CD8-positive, alpha-beta memory T cell (primary cell): ENCODE data around the gene CYP46A1. TPM values are rescaled to one million over a fixed set of nuclear protein-coding genes. Genes with fewer than 3 reads are reported as not detected.
A peak's percentile ranks its signal among the peaks of the same experiment; 100 is the strongest.
"Not testable (repeated sequence)": the region's sequence is repeated elsewhere in the genome, so short reads cannot be mapped to it uniquely, and the experiment has no call there.

Experiments used
- CTCF ChIA-PET: fragments of 350-600 bp; sonication (Branson Sonifier 250); formaldehyde crosslinking; loops from one replicate; lab custom pipeline; 2021; ENCODE audit warnings: antibody characterized with exemption; lab: Charles Lee
- POLR2A ChIA-PET: fragments of 350-600 bp; sonication (Branson Sonifier 250); formaldehyde crosslinking; loops from one replicate; lab custom pipeline; 2021; ENCODE audit warnings: antibody characterized with exemption; lab: Charles Lee
- DNase-seq, 5 donors: peaks; one replicate each; pipeline versions ENCODE4 v3.0.0 to v3.0.0-alpha.2; 2020 to 2022; ENCODE audit warnings: mixed read lengths in 1 of 5
- H3K27ac ChIP-seq: one replicate; pipeline ENCODE4 v1.7.0; 2013; ENCODE audit warnings: low read depth, mild to moderate bottlenecking, low read length, moderate library complexity
- H3K27me3 ChIP-seq: 2 replicates; pipeline ENCODE4 v1.7.0; 2013; ENCODE audit warnings: low read length, mild to moderate bottlenecking; ENCODE audit not compliant: insufficient read depth, poor library complexity, severe bottlenecking
- H3K36me3 ChIP-seq: 2 replicates; pipeline ENCODE4 v1.7.0; 2013; ENCODE audit warnings: mild to moderate bottlenecking, low read length, moderate library complexity; ENCODE audit not compliant: insufficient read depth
- H3K4me1 ChIP-seq: 2 replicates; pipeline ENCODE4 v1.7.0; 2013; ENCODE audit warnings: mild to moderate bottlenecking, low read length, moderate library complexity; ENCODE audit not compliant: insufficient read depth
- H3K4me3 ChIP-seq: 2 replicates; pipeline ENCODE4 v1.7.0; 2013; ENCODE audit warnings: mild to moderate bottlenecking, low read length
- H3K9me3 ChIP-seq: 2 replicates; pipeline ENCODE4 v1.7.0; 2013; ENCODE audit warnings: mild to moderate bottlenecking, low read length
- H3K27ac Mint-ChIP-seq, 8 donors: one replicate each; pipeline ENCODE4 v1.8.0; 2020 to 2021; ENCODE audit warnings: mixed read lengths in 8 of 8, mild to moderate bottlenecking in 6 of 8, inconsistent platforms in 3 of 8, moderate library complexity in 3 of 8
- H3K27me3 Mint-ChIP-seq, 2 donors: one replicate each; pipeline ENCODE4 v1.8.0; 2020 to 2021; ENCODE audit warnings: mixed read lengths in 2 of 2, mild to moderate bottlenecking in 1 of 2, moderate library complexity in 1 of 2
- H3K36me3 Mint-ChIP-seq, 3 donors: one replicate each; pipeline ENCODE4 v1.8.0; 2020 to 2021; ENCODE audit warnings: mixed read lengths in 3 of 3, inconsistent platforms in 1 of 3, mild to moderate bottlenecking in 1 of 3
- H3K4me1 Mint-ChIP-seq, 3 donors: one replicate each; pipeline ENCODE4 v1.8.0; 2020 to 2021; ENCODE audit warnings: mixed read lengths in 3 of 3, inconsistent platforms in 1 of 3, mild to moderate bottlenecking in 1 of 3
- H3K4me3 Mint-ChIP-seq, 7 donors: one replicate each; pipeline ENCODE4 v1.8.0; 2020 to 2021; ENCODE audit warnings: mixed read lengths in 7 of 7, mild to moderate bottlenecking in 6 of 7, moderate library complexity in 4 of 7, inconsistent platforms in 2 of 7
- H3K9me3 Mint-ChIP-seq, 5 donors: one replicate each; pipeline ENCODE4 v1.8.0; 2020 to 2022; ENCODE audit warnings: mixed read lengths in 5 of 5, mild to moderate bottlenecking in 3 of 5, moderate library complexity in 2 of 5, inconsistent platforms in 1 of 5
- polyA plus RNA-seq: library from polyadenylated mRNA; unstranded; fragments of 300-500 nt; fragmentation: Illumina TruSeq; gene quantifications from one replicate; pipeline ENCODE4 v1.2.3, GENCODE V29; 2021
- total RNA-seq, 2 experiments: library from RNA; stranded (reverse); gene quantifications; one replicate each; pipeline ENCODE4 v1.2.3, GENCODE V29; 2021

Gene CYP46A1
- total and polyA plus RNA-seq, 3 experiments from 2014 or later = 0.07 to 0.20 TPM; not detected in 1

GRCh38 chr14:99757331-99758070 lies 73.4 kb downstream of the CYP46A1 start:
- CTCF ChIA-PET = no interaction called here
- Mint-ChIP-seq H3K4me1 (peaks cover 3 to 10% (median 5%) of the 10 kb centered on the region in 3 donors), H3K9me3 (no peaks in the 10 kb centered on the region), H3K4me3 (no peak overlapping the region), H3K27me3 (peaks cover 28 to 42% of the 10 kb centered on the region in 2 donors), H3K36me3 (no peaks in the 10 kb centered on the region), H3K27ac (no peak overlapping the region)
- peaks cover 8% of the 10 kb centered on the region for H3K27me3 ChIP-seq
- H3K9me3 ChIP-seq = no peaks in the 10 kb centered on the region
- DNase-seq = peak in 1 of 5 donors; percentile 16
- POLR2A ChIA-PET = no interaction called here
- H3K27ac ChIP-seq = no peak overlapping the region
- no peaks in the 10 kb centered on the region for H3K4me1 ChIP-seq
- H3K36me3 ChIP-seq = no peaks in the 10 kb centered on the region
- H3K4me3 ChIP-seq = no peak overlapping the region

- peak in 1 of 5 donors; percentile 23 for DNase-seq
- H3K27ac Mint-ChIP-seq = no peak overlapping the region
- no peak overlapping the region for H3K4me3 Mint-ChIP-seq
- H3K9me3 Mint-ChIP-seq = no peaks in the 10 kb centered on the region
- CTCF ChIA-PET = interaction anchor here (1.0 kb wide), 1 partner anchor 63 kb away, joined by 3 read pairs; no protein-coding TSS in a partner anchor
- H3K4me3 ChIP-seq = no peak overlapping the region
- H3K36me3 Mint-ChIP-seq = no peaks in the 10 kb centered on the region
- H3K27me3 Mint-ChIP-seq = peaks cover 24 to 37% of the 10 kb centered on the region in 2 donors
- H3K27ac ChIP-seq = no peak overlapping the region
- no peaks in the 10 kb centered on the region for H3K9me3 ChIP-seq
- POLR2A ChIA-PET = no interaction called here
- peaks cover 0 to 5% (median 4%) of the 10 kb centered on the region in 3 donors for H3K4me1 Mint-ChIP-seq
- no peaks in the 10 kb centered on the region for H3K4me1 ChIP-seq
- H3K27me3 ChIP-seq = peaks cover 8% of the 10 kb centered on the region
- H3K36me3 ChIP-seq = no peaks in the 10 kb centered on the region
Observed at GRCh38 chr14:99758121-99758821, 74.2 kb downstream of the CYP46A1 start.

- Histone ChIP-seq H3K4me3 (no peak overlapping the region), H3K36me3 (no peaks in the 10 kb centered on the region), H3K4me1 (no peaks in the 10 kb centered on the region), H3K27ac (no peak overlapping the region), H3K9me3 (no peaks in the 10 kb centered on the region), H3K27me3 (peaks cover under 1% of the 10 kb centered on the region)
- DNase-seq = peak in 1 of 5 donors; percentile 20
- no peaks in the 10 kb centered on the region for H3K36me3 Mint-ChIP-seq
- peaks cover 16 to 29% of the 10 kb centered on the region in 2 donors for H3K27me3 Mint-ChIP-seq
- no peaks in the 10 kb centered on the region for H3K4me1 Mint-ChIP-seq
- H3K4me3 Mint-ChIP-seq = no peak overlapping the region
- CTCF ChIA-PET = interaction anchor here (1.0 kb wide), 1 partner anchor 62 kb away, joined by 3 read pairs; no protein-coding TSS in a partner anchor
- H3K27ac Mint-ChIP-seq = peak overlapping the region in 1 of 8 donors; percentile 65
- no peaks in the 10 kb centered on the region for H3K9me3 Mint-ChIP-seq
- POLR2A ChIA-PET = no interaction called here
Observed at GRCh38 chr14:99758872-99759545, 74.9 kb downstream of the CYP46A1 start.

DNA sequence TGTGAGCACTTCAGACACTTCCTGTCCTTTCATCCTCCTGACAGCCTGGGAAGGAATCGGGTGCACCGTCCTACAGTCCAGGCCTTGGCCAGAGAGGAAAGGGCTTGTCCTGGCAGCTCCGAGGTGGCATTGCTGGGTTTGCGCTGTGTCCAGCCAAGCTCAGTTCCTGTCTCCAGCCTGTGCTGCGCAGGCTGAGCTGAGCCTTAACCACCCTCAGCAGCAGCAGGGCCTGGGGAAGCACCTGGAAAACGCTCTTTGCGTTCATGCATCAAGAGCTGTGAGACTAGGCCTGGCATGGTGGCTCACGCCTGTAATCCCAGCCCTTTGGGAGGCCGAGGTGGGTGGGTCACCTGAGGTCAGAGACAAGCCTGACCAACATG lies 75.4 kb downstream of the CYP46A1 start:
- Mint-ChIP-seq H3K27me3 (peaks cover 16 to 25% of the 10 kb centered on the region in 2 donors), H3K27ac (no peak overlapping the region), H3K36me3 (no peaks in the 10 kb centered on the region), H3K4me1 (no peaks in the 10 kb centered on the region), H3K9me3 (no peaks in the 10 kb centered on the region), H3K4me3 (no peak overlapping the region)
- DNase-seq = peak in 1 of 5 donors; percentile 20
- Histone ChIP-seq H3K36me3 (no peaks in the 10 kb centered on the region), H3K27ac (no peak overlapping the region), H3K9me3 (no peaks in the 10 kb centered on the region), H3K4me3 (no peak overlapping the region), H3K27me3 (no peaks in the 10 kb centered on the region), H3K4me1 (no peaks in the 10 kb centered on the region)
- ChIA-PET POLR2A (no interaction called here), CTCF (interaction anchor here (0.7 kb wide), 1 partner anchor 105 kb away, joined by 3 read pairs; no protein-coding TSS in a partner anchor)

DNA sequence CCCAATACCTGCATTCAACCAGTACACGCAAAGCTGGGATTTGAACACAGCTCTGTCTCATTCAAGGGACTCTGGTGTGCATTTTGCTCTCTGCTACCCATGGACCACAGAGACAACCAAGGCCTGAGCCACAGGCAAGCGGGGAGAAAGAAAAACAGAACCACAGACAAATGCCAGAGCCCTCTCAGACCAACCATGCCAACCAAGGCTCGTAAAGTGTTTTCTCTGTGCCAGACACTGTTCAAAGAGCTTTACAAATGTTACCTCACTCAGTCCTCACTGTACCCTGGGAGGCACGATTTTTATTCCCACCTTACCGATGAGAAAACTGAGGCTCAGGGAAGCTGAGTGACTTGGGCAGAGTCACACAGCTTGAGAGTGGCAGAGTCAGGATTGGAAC lies 76.7 kb downstream of the CYP46A1 start:
- no peak overlapping the region for H3K4me3 ChIP-seq
- ChIA-PET POLR2A (no interaction called here), CTCF (no interaction called here)
- H3K9me3 Mint-ChIP-seq = no peaks in the 10 kb centered on the region
- no peak overlapping the region for H3K4me3 Mint-ChIP-seq
- no peaks in the 10 kb centered on the region for H3K9me3 ChIP-seq
- no peak overlapping the region for H3K27ac ChIP-seq
- H3K27me3 Mint-ChIP-seq = peaks cover 13 to 24% of the 10 kb centered on the region in 2 donors
- H3K4me1 ChIP-seq = no peaks in the 10 kb centered on the region
- no peaks in the 10 kb centered on the region for H3K36me3 ChIP-seq
- H3K27ac Mint-ChIP-seq = no peak overlapping the region
- H3K27me3 ChIP-seq = no peaks in the 10 kb centered on the region
- no peaks in the 10 kb centered on the region for H3K4me1 Mint-ChIP-seq
- no peak for DNase-seq
- H3K36me3 Mint-ChIP-seq = no peaks in the 10 kb centered on the region

DNA sequence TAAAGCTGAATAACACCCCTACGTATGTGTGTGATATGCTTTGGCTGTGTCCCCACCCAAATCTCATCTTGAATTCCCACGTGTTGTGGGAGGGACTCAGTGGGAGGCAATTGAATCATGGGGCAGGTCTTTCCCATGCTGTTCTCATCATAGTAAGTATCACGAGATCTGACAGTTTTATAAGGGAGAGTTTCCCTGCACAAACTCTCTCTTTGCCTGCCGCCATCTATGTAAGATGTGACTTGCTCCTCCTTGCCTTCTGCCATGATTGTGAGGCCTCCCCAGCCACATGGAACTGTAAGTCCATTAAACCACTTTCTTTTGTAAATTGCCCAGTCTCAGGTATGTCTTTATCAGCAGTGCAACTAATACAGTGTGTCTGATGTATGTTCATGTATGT lies 78.8 kb downstream of the CYP46A1 start:
- H3K4me1 ChIP-seq, H3K4me1 Mint-ChIP-seq, H3K4me3 ChIP-seq, CTCF ChIA-PET, H3K27me3 ChIP-seq, H3K36me3 ChIP-seq, POLR2A ChIA-PET, H3K27ac ChIP-seq, H3K27ac Mint-ChIP-seq, H3K9me3 Mint-ChIP-seq, H3K9me3 ChIP-seq, DNase-seq, H3K4me3 Mint-ChIP-seq, H3K36me3 Mint-ChIP-seq: not testable (repeated sequence)
- H3K27me3 Mint-ChIP-seq = peaks cover 9 to 16% of the 10 kb centered on the region in 2 donors

DNA sequence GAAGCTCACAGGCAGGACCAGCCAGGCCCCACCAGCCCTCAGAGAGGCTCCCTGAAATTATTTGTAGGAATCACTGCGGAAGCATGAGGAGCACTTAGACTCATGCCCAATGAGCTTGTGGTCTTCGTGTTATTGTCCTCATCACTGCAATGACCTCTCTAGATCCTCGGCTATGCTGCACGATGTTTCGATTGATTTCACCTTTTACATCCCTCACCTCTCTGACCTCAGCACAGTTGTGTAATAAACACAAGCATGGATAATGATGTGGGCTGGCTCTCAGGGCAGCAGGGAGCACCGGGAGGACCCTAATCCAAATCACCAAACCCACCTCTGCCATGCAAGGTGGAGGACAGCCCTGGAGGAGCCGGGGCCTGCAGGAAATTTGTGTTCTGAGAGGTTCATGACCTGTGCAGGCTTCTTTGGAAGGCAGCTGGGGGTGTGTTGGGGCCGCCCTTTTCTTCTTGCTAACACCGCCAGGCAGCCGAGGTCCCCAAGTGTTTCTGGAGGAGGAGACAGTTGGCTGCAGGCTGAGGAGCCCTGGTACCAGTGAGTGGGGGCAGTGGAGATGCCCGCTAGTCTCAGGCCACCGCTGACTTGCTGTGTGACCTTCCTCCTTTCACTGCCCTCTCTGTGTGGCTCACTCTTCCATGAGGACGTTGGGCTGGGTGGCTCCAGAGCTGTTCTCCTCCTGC lies 79.6 kb downstream of the CYP46A1 start:
- Mint-ChIP-seq H3K27me3 (peaks cover 12 to 15% of the 10 kb centered on the region in 2 donors), H3K9me3 (no peaks in the 10 kb centered on the region), H3K4me3 (no peak overlapping the region), H3K36me3 (no peaks in the 10 kb centered on the region), H3K27ac (no peak overlapping the region), H3K4me1 (no peaks in the 10 kb centered on the region)
- Histone ChIP-seq H3K36me3 (no peaks in the 10 kb centered on the region), H3K4me1 (no peaks in the 10 kb centered on the region), H3K9me3 (no peaks in the 10 kb centered on the region), H3K4me3 (no peak overlapping the region), H3K27me3 (no peaks in the 10 kb centered on the region), H3K27ac (no peak overlapping the region)
- POLR2A ChIA-PET = no interaction called here
- DNase-seq = no peak
- CTCF ChIA-PET = no interaction called here
